Upper lobe of right lung (tissue), 1 donor: ENCODE measurements around the gene ARHGEF28. TPM values are rescaled to one million over a fixed set of nuclear protein-coding genes. Genes with fewer than 3 reads are reported as not detected.

ENCODE experiments used
- ATAC-seq: fragments of 200-7000 bp; cut with Tn5 transposase; one replicate; pipeline ENCODE4 v1.9.1; 2020; ENCODE audit warnings: mild to moderate bottlenecking, moderate library complexity
- DNase-seq: peaks from one replicate; pipeline ENCODE4 v3.0.0-alpha.2; 2020
- H3K27ac ChIP-seq: fragments of 200-600 bp; one replicate; pipeline ENCODE4 v1.8.0; 2022
- H3K27me3 ChIP-seq: fragments of 200-600 bp; one replicate; pipeline ENCODE4 v1.8.0; 2022; ENCODE audit warnings: mild to moderate bottlenecking
- H3K36me3 ChIP-seq: fragments of 200-600 bp; one replicate; pipeline ENCODE4 v1.8.0; 2022
- H3K4me1 ChIP-seq: fragments of 200-600 bp; one replicate; pipeline ENCODE4 v1.8.0; 2022
- H3K4me3 ChIP-seq: fragments of 200-600 bp; one replicate; pipeline ENCODE4 v1.8.0; 2022; ENCODE audit warnings: mild to moderate bottlenecking
- H3K9me3 ChIP-seq: fragments of 200-600 bp; one replicate; pipeline ENCODE4 v1.8.0; 2022
- CTCF ChIP-seq: fragments of 200-600 bp; IDR thresholded peaks from one replicate; pipeline ENCODE4 v1.8.0; 2022; ENCODE audit warnings: antibody characterized with exemption
- intact Hi-C: fragments of 100-400 bp; cut with DNase I; formaldehyde crosslinking; loops from one replicate; pipeline ENCODE4 v1.11.0; 2022
- total RNA-seq: library from RNA; stranded (reverse); fragmentation: NEBNext Ultra II Directional; extraction: Animal tissue kit (Norgen Biotek cat#: 25700); gene quantifications from one replicate; pipeline ENCODE4 v1.2.1, GENCODE V29; 2021
- donor health status: DM: no; HTN: yes; CAD: no; lungs with severe emphysema.

Gene ARHGEF28
- total RNA-seq, 1 donor from 2014 or later = 22.3 TPM

GRCh38 chr5:73969195-73970036 lies 343.4 kb downstream of the ARHGEF28 start:
- DNase-seq = no peak
- no peak for TF ChIP-seq CTCF
- no peak for ATAC-seq
- Histone ChIP-seq H3K27me3 (no peaks in the 10 kb centered on the region), H3K9me3 (no peaks in the 10 kb centered on the region), H3K4me3 (no peak overlapping the region), H3K36me3 (no peaks in the 10 kb centered on the region), H3K27ac (no peak overlapping the region), H3K4me1 (no peaks in the 10 kb centered on the region)
- intact Hi-C loops = no loop called here

GRCh38 chr5:73971326-73971725 lies 345.3 kb downstream of the ARHGEF28 start:
- Histone ChIP-seq H3K4me3 (no peak overlapping the region), H3K4me1 (no peaks in the 10 kb centered on the region), H3K27me3 (no peaks in the 10 kb centered on the region), H3K27ac (no peak overlapping the region), H3K9me3 (no peaks in the 10 kb centered on the region), H3K36me3 (no peaks in the 10 kb centered on the region)
- no peak for DNase-seq
- intact Hi-C loops = no loop called here
- no peak for TF ChIP-seq CTCF
- no peak for ATAC-seq

- no peak for TF ChIP-seq CTCF
- no peak for ATAC-seq
- no peak for DNase-seq
- Histone ChIP-seq H3K36me3 (no peaks in the 10 kb centered on the region), H3K27me3 (no peaks in the 10 kb centered on the region), H3K27ac (no peak overlapping the region), H3K4me1 (no peaks in the 10 kb centered on the region), H3K4me3 (no peak overlapping the region), H3K9me3 (no peaks in the 10 kb centered on the region)
- intact Hi-C loops = no loop called here
Observed at GRCh38 chr5:73973135-73973534, 347.1 kb downstream of the ARHGEF28 start.

- Histone ChIP-seq H3K27me3 (no peaks in the 10 kb centered on the region), H3K27ac (no peak overlapping the region), H3K4me1 (no peaks in the 10 kb centered on the region), H3K9me3 (no peaks in the 10 kb centered on the region), H3K4me3 (no peak overlapping the region), H3K36me3 (no peaks in the 10 kb centered on the region)
- DNase-seq (no peak), ATAC-seq (peak; percentile 46)
- TF ChIP-seq CTCF = no peak
- intact Hi-C loops = no loop called here
Observed at GRCh38 chr5:73974871-73975360, 348.9 kb downstream of the ARHGEF28 start.

- no peak for DNase-seq
- Histone ChIP-seq H3K27ac (no peak overlapping the region), H3K4me1 (no peaks in the 10 kb centered on the region), H3K4me3 (no peak overlapping the region), H3K27me3 (no peaks in the 10 kb centered on the region), H3K36me3 (no peaks in the 10 kb centered on the region), H3K9me3 (no peaks in the 10 kb centered on the region)
- TF ChIP-seq CTCF = no peak
- intact Hi-C loops = no loop called here
- no peak for ATAC-seq
Observed at GRCh38 chr5:73975845-73976244, 349.8 kb downstream of the ARHGEF28 start.
